HG02571 (cell line): ENCODE data around the gene UFSP2.

ENCODE experiments used
- ATAC-seq: cut with Tn5 transposase; IDR thresholded peaks from one replicate; pipeline ENCODE4 v1.9.1; 2021; ENCODE audit warnings: mild to moderate bottlenecking, moderate library complexity; ENCODE audit not compliant: unreplicated experiment

UFSP2 gene

GRCh38 chr4:185429660-185430059 is 3.9 kb upstream of the UFSP2 start:
- ATAC-seq, result no peak

- ATAC-seq, result no peak
Observed at GRCh38 chr4:185426960-185427688, 1.4 kb upstream of the UFSP2 start.

- ATAC-seq, result no peak
Observed at GRCh38 chr4:185424905-185425646, 688 bp downstream of the UFSP2 start.

- no peak for ATAC-seq
Observed at GRCh38 chr4:185421366-185422124, 4.2 kb downstream of the UFSP2 start.

DNA sequence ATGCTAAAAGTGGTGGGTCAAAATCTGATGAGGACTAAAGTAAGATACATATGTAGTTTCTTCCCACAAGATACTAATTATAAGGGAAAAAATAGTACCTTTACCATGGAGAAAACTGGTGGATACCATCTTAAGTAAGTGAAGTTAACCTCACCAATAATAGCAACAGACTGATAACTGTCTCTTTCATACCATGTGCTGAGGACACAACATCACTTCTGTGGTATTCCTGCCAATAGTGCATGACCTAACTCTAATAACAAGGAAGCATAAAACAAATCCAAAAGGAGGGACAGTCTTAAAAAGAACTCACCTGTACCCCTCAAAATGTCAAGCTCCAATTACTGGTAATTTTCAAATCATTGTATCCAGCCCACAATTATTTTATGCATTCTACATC is 8.8 kb downstream of the UFSP2 start:
- no peak for ATAC-seq

DNA sequence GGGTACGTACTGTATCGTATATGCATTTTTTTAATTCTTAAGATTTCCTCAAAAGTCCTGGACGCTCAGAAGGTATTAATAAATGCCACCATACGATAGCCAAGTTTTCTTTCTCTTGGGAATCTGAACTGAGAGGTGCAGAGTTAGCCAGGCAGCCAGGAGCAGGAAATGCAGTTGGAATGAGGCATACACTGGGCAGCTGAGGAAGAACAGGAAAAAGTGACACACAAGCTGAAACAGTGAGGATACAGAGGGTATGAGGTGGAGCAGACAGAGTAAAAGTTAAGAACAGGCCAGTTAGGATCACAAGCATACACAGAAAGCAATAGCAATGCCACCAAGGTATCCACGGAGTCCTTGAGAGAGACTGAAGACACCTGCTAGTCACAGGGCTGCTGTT is 13.4 kb downstream of the UFSP2 start:
- ATAC-seq, result no peak

- no peak for ATAC-seq
Observed at GRCh38 chr4:185411849-185412248, 13.9 kb downstream of the UFSP2 start.

- ATAC-seq, result no peak
Observed at GRCh38 chr4:185408432-185408831, 17.3 kb downstream of the UFSP2 start.

- ATAC-seq, result no peak
Observed at GRCh38 chr4:185405296-185405999, 20.3 kb downstream of the UFSP2 start.

- ATAC-seq, result no peak
Observed at GRCh38 chr4:185404031-185404430, 21.7 kb downstream of the UFSP2 start.

- ATAC-seq, result no peak
Observed at GRCh38 chr4:185399466-185399865, 26.3 kb downstream of the UFSP2 start.

DNA sequence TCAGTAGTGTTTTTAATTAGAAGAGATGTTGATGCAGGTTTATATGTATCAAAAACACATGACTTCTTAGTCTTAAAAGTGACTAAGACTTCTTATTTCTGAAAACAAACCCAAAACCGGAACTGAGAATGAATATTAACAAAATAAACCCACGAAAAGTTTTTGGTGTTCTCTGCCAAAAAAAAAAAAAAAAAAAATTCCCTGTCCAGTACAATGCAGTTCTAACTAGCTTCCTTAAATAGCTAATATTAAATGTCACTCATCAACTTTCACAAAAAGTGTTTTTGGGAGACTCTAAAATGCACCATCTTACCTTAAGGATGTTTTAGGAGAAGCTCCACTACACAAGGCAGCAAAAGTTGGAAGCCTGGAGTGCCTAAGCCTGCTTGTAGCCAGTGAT is 27.1 kb downstream of the UFSP2 start:
- no peak for ATAC-seq

- ATAC-seq, result no peak
Observed at GRCh38 chr4:185396724-185397385, 28.9 kb downstream of the UFSP2 start, which contains the start of gene ANKRD37. Gene ANKRD37 (plus strand): TSS chr4:185396841. CDS start chr4:185396924, 83 bp downstream.

DNA sequence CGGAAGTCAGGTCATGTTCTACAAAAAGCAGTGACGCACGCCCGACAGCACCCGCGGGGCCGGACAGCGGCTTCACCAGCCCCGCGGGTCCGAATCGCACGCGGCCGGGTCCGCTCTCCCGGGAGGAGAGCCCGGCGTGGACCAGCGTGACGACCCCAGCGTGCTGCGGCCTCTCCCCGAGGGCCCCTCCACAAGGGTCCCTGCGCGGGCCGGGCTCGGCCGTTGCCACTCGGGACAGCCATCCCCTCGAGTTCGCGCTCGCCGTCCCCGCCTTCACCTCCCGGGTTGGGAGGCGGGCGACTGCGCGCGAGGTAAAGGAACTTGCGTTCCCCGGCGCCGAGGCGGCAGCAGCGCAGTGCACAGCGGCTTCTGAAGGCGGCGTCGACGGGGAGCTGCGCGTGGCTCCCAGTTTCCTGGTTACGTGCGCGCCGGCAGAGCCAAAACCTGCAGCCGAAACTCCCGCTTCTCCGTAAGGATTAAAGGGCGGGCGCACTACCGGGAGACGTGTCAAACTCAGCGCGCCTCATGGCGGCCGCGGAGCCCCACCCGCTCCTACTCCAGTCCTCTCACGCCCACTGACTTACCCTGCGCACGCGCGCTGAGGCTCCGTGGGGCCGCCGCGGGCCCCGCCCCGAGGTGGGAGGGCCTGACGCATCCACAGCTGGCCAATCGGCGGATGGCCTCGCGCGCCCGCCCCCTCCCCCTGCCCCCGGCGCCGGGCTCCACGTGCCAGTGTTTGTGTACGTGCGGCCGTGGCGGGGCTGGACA is 29.6 kb downstream of the UFSP2 start:
- peak; percentile 76 for ATAC-seq

- ATAC-seq, result no peak
Observed at GRCh38 chr4:185395238-185395955, 30.4 kb downstream of the UFSP2 start, which contains the start of gene LRP2BP. Gene LRP2BP (minus strand): TSS chr4:185395924. CDS start chr4:185378186, 17,738 bp downstream.

GRCh38 chr4:185394568-185395237 is 31.1 kb downstream of the UFSP2 start:
- no peak for ATAC-seq

- no peak for ATAC-seq
Observed at GRCh38 chr4:185392156-185392555, 33.6 kb downstream of the UFSP2 start.

DNA sequence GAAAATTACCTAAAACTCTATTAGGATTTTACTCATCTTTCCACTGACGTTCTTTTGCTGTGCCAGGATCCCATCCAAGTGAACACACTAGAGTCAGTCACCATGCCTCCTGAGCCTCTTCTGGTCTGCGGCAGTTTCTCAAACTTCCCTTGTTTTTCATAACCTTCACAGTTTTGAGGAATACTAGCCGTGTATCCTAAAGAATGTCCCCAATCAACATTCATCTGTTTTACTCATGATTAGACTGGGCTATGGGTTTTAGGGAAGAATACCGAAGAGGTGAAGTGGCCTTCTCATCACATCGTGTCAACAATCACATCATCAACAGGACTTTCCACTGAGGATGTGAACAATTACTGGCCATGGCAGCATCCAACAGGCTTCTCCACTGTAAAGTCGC is 34.8 kb downstream of the UFSP2 start:
- no peak for ATAC-seq
